Pulmonary artery endothelial cell (primary cell): ENCODE data around the gene CEP192. TPM values are rescaled to one million over a fixed set of nuclear protein-coding genes. Genes with fewer than 3 reads are reported as not detected.

Experiments
- DNase-seq: peaks from one replicate; pipeline ENCODE4 v3.0.0-alpha.2; 2011; ENCODE audit warnings: low read depth, low spot score
- total RNA-seq: library from RNA; depleted of rRNA; stranded (reverse); fragments of >200 nt; gene quantifications from 2 replicates; pipeline ENCODE4 v1.2.3, GENCODE V29; 2014

CEP192 gene
- total RNA-seq, 1 donor from 2014 or later: 25.8 TPM

DNA sequence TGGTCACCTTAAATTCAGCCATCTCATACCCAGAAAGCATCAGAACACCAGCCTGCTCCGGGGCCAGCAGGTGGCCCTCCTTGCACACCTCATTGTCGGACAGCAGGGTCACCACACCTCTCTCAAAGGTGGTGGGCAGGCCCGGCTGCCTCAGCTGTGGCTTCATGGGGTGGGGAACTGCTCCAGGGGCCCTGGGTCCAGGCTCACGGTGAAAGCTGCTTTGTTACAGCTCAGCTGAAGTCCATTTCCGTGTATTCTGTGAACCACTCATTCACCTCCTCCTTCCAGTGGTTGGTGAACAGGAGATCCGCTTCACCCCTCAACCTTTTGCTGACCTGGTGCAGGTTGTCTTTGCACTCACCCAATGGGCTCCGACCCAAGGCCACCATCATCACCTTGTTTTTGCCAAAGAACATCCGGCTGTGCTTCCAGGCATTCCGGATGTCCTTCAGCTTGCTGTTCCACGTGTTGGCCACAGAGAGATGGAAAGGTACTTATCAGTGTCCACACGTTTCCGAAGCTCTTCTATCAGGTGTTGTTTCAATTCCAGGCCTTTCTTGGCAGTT is 148.8 kb downstream of the CEP192 start:
- DNase-seq: no peak

DNA sequence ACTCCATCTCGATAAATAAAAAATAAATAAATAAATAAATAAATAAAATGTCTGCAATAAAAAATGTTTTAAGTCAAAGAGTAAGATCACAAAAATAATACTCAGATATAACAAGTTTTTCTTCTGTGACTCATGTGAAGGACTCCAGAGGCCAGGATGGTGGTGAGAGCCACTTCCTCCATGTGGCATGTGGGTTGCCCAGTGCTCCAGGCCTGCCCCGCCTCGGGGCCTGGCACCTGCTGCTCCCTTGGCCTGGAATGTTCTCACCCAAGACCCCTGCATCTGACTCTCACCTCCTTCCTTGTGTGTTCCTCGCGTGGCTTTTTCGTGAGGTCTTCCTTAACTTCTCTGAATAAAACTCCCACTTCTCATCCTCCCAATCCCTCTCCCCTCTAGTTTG is 150.0 kb downstream of the CEP192 start:
- DNase-seq: no peak

DNA sequence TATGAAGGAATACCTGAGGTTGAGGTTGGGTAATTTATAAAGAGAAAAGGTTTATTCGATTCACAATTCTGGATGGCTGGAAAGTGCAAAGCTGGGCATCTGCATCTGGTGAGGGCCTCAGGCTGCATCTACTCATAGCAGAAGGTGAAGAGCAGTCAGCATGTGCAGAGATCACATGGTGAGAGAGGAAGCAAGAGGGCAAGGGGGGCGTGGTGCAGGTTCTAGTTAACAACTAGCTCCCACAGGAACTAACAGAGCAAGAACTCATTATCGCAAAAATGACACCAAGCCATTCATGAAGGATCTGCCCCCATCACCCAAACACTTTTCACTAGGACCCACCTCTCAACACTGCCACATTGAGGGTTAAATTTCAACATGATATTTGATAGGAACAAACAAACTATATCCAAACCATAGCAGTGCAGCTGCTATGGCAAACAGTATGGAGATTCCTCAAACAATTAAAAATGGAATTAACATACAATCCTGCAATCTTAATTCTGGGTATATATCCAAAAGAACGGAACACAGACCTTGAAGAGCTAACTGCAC is 154.6 kb downstream of the CEP192 start:
- DNase-seq: no peak

DNA sequence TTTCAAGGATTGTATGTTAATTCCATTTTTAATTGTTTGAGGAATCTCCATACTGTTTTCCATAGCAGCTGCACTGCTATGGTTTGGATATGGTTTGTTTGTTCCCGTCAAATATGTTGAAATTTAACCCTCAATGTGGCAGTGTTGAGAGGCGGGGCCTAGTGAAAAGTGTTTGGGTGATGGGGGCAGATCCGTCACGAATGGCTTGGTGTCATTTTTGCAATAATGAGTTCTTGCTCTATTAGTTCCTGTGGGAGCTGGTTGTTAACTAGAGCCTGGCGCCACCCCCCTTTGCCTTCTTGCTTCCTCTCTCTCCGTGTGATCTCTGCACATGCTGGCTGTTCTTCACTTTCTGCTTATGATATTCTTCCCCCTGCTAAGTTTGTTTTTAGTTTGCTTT is 156.0 kb downstream of the CEP192 start:
- DNase-seq: no peak

DNA sequence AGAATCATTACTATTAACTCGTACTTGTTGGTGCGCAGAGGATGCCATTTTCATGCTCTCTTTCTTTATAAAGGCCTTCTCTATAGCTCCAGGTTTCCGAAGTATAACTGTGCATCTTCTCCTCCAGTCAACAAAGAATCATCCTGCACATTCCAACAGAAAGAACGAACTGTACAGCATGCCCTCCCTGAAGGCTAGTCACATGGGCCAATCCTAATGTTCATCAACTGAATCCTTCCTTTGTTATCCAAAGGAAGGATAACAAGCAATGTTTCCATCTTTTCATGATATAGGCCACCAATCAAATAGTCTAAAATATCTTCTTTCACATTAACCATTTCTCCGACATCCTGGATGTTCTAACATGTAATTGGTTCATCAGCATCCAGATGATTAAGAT is 160.5 kb downstream of the CEP192 start:
- no peak for DNase-seq

DNA sequence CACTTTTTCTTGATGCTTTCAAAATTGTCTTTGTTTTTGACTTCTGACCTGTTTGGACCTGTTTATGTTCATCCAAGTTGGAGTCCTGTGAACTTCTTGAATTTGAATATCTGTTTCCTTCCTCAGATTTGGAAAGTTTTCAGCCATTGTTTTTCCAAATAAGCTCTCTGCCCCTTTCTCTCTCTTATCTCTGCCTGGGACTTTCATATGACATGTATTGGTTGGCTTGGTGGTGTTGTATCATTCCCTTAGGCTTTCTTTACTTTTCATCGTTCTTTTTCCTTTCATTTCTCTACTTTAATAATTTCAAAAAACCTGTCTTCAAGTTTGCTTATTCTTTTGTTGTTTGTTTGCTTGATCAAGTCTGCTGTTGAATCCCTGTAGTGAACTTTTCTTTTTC is 167.3 kb downstream of the CEP192 start:
- DNase-seq: no peak

DNA sequence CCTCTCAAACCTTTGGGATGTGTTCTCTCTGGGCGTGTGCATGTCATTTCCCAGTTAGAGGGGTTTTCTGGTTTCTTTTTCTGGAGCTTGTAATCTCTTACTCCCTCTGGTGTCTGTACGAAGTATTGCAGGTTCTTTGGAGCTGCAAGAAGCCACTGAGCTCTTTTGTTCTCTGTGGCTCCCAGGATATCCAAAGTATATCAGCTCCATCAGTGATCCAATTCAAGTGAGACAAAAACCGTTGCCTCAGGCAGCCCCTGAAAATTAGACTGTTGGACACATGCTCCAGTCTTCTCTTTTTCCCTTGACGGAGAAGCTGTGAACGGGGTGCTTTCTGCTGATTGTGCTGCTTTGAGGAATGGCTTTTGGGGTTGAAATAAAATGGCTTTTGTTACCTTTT is 168.4 kb downstream of the CEP192 start:
- DNase-seq: peak; percentile 19

- no peak for DNase-seq
Observed at GRCh38 chr18:13161276-13161899, 170.2 kb downstream of the CEP192 start.

GRCh38 chr18:13163167-13163927 is 172.2 kb downstream of the CEP192 start:
- DNase-seq: no peak

DNA sequence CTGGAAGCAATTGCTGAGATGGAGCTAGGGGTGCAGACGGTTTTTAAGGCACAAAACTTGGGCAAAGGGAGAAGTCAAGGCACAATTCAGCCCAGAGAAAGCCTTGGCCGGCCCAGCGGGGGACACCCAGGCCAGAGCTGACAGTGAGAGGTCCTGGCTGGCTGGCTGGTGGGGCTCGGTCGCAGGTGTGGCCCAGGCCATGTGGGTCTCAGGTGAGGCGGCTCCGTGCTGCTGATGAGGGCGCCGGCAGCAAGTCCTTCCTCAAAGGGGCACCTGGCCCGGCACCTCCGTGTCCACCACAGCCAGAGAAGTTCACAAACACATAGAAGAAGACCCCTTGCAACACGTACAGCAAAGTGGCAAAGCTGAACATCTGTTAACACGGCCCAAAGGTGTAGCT is 173.2 kb downstream of the CEP192 start:
- DNase-seq: no peak

GRCh38 chr18:13165636-13166423 is 174.7 kb downstream of the CEP192 start:
- no peak for DNase-seq

- no peak for DNase-seq
Observed at GRCh38 chr18:13173578-13174145, 182.5 kb downstream of the CEP192 start.

Other genes starting within 250 kb of the CEP192 start
- 17.5 and 20.3 TPM in 2 replicates for gene PTPN2, start 107.1 kb upstream of the CEP192 start, total RNA-seq
- 49.7 and 70.4 TPM in 2 replicates for gene SEH1L, start 43.4 kb upstream of the CEP192 start, total RNA-seq
- 1.5 and 1.6 TPM in 2 replicates for gene LDLRAD4, start 227.4 kb downstream of the CEP192 start, total RNA-seq